ENCODE results near the gene FOLR3.
"Not testable (repeated sequence)": the region's sequence is repeated elsewhere in the genome, so short reads cannot be mapped to it uniquely, and the experiment has no call there.

The FOLR3 gene

GRCh38 chr11:72124046-72124445 lies 11.5 kb upstream of the FOLR3 start:
- no peak for DNase-seq

DNA sequence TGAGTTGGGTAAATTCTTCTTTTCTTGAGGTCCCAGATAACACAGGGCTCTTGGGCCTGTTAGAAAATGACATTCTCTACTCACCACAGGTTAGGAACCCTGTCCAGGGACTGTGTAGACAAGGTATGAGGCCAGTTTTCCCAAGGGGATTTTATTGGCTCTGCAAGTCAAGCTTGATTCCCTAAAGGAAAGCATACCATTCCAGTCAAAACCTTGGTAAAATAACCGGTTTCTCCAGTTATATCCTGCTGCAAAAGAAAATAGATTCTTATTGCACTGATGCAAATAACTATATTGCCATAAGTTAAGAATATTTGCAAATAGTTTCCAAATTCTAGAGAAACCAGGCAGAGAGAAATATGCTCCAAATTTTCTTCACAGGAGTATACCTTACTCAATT lies 9.6 kb upstream of the FOLR3 start:
- no peak for DNase-seq

GRCh38 chr11:72127923-72128322 lies 7.6 kb upstream of the FOLR3 start:
- no peak for DNase-seq

GRCh38 chr11:72129381-72129780 lies 6.1 kb upstream of the FOLR3 start:
- peak; percentile 1 for DNase-seq

DNA sequence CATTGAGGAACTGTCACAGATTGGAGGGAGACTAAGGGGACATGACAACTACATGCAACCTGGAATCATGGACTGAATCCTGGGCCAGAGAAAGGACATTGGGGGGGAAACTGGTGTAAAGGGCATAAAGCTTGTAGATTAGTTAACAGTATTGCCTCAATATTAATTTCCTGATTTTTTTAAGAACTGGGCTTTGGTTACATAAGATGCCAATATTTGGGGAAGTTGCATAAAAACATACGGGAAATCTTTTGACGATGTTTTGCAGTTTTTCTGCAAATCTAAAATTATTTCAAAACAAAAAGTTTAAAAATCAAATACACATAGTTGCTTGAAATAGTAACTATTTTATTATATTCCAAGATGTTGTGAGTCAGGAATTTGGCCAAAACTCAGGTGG lies 2.9 kb upstream of the FOLR3 start:
- no peak for DNase-seq

DNA sequence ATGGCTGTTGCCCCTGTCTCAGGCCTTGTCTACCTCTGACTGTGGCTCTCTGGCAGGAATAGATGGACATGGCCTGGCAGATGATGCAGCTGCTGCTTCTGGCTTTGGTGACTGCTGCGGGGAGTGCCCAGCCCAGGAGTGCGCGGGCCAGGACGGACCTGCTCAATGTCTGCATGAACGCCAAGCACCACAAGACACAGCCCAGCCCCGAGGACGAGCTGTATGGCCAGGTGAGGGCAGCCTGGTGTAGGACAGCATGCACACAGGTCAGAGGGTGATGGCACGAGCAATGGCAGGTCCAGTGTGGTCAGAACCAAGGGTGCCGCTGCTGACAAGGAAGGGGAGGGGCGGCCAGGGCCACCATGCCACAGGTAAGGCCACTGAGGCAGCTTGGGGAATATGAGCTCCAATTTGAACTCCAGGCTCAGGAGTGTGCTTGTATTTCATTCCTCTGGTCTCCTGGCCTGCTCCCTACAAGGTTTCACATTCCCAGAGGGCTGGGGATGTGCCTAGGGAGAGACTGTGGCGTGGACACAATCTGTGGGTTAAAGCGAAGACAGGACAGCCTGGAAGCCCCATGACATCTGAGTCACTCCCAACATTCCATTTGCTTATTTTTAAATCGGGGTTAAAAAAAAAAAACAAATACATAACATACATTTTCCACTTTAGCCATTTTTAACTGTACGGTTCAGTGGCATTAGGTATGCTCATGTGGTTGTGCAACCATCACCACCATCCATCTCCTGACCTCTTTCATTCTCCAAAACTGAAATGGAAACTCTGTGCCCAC lies 562 bp downstream of the FOLR3 start:
- peak; percentile 33 for DNase-seq

DNA sequence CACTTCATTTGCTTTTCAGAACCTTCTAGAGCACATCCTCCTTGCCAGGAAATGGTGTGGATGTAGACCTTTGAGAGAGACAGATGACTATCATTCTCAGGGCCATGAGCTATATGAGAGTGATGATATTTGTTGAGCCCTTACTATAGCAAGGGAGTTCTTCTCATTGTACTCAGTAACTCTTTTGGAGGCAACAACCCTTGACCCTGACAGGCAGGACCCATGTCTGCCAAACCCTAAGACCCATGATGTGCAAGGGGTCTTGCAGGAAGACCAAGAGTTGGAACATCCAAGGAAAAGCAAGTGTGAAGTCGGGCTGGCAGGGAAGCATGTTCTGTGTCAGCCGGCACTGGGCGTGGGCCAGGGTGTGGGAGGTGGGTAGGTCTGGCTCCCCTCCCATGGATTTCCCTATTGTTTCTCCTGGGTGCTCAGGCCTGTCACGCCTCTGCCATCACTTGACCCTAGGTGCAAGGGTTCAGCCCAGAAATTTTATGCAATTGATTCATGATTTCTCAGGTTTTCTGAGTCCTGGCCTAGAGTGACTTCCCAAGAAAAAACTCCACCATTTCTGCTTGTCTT lies 1.2 kb downstream of the FOLR3 start:
- DNase-seq = no peak

DNA sequence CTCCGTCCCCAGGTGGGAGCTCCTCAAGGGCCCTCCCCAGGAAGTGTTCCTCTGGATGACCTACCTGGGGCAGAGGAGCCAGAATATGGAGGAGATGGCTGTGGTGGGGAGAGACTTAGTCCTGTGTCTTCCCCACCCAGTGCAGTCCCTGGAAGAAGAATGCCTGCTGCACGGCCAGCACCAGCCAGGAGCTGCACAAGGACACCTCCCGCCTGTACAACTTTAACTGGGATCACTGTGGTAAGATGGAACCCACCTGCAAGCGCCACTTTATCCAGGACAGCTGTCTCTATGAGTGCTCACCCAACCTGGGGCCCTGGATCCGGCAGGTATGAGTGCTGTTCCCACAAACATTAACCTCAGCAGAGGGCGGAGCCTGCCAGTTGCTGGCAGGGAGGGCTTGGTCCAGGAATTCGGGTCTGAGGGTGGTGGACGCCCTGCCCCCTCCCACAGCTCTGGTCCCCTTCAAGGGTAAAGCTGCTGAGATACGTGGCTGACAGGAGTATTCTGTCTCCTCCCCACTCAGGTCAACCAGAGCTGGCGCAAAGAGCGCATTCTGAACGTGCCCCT lies 3.4 kb downstream of the FOLR3 start:
- no peak for DNase-seq

- DNase-seq = no peak
Observed at GRCh38 chr11:72139500-72139899, 4.0 kb downstream of the FOLR3 start.

GRCh38 chr11:72140661-72141060 lies 5.1 kb downstream of the FOLR3 start:
- no peak for DNase-seq

GRCh38 chr11:72141066-72141465 lies 5.5 kb downstream of the FOLR3 start:
- no peak for DNase-seq

DNA sequence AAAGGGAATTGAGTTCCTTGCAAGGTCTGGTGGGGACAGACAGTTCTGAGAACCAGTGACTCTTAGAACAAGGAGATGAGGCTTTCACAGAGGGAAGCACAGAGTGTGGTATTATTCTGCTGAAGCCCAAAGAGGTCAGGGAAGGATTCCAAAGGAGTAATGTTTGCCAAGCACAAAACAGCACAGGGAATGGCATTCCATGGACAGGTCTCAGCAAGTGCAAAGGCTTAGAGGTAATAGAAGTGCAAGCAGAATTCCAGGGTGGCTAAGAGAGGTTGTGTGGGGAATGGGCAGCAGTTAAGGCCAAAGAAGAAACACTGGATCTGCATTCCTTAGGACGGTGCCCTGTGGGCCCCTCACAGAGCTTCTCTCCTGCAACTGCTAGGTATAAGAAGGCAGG lies 6.6 kb downstream of the FOLR3 start:
- not testable (repeated sequence) for DNase-seq

- not testable (repeated sequence) for DNase-seq
Observed at GRCh38 chr11:72142543-72142942, 7.0 kb downstream of the FOLR3 start.

DNA sequence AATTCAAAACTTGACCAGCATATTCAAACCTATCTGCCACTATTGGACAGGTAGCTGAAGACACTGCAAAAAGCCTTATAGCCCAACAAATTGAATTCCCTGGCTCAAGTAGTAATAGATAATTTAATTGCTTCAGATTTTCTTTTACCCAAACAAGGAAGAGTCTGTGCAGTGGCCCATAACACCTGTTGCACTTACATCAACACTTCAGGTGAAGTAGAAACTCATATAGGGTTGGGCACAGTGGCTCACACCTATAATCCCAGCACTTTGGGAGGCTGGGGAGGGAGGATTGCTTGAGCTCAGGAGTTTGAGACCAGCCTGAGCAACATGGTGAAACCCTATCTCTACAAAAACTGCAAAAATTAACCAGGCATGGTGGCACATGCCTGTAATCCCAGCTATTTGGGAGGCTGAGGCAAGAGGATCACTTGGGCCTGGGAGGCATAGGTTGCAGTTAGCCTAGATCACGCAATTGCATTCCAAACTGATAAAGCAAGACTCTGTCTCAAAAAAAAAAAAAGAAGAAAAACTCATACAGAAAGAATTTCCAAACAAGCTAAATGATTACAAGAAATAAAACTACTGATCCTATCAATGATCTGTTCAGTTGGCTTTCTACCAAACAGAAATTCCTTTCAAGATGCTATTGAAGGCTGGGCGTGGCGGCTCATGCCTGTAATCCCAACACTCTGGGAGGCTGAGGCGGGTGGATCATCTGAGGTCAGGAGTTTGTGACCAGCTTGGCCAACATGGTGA lies 9.5 kb downstream of the FOLR3 start:
- no peak for DNase-seq

GRCh38 chr11:72146625-72147024 lies 11.1 kb downstream of the FOLR3 start:
- no peak for DNase-seq

GRCh38 chr11:72150882-72151281 lies 15.4 kb downstream of the FOLR3 start:
- DNase-seq = no peak

- DNase-seq = not testable (repeated sequence)
Observed at GRCh38 chr11:72153874-72154273, 18.3 kb downstream of the FOLR3 start.

GRCh38 chr11:72154816-72155215 lies 19.3 kb downstream of the FOLR3 start:
- no peak for DNase-seq

DNA sequence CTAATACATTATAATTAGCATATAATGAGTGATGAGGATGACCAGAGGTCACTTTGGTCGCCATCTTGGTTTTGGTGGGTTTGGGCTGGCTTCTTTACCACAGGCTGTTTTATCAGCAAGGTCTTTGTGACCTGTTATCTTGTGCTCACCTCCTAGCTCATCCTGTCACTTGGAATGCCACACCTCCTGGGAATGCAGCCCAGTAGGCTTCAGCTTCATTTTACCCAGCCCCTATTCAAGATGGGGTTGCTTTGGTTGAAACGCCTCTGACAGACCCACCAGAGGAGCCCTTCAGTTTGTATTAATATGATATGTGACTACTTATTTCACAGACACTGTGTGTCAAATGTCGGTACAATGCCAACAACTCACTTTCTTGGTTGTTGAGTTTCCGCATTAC lies 20.2 kb downstream of the FOLR3 start:
- DNase-seq = no peak

GRCh38 chr11:72157131-72157530 lies 21.6 kb downstream of the FOLR3 start:
- DNase-seq = no peak

GRCh38 chr11:72160319-72160718 lies 24.8 kb downstream of the FOLR3 start:
- DNase-seq = no peak

DNA sequence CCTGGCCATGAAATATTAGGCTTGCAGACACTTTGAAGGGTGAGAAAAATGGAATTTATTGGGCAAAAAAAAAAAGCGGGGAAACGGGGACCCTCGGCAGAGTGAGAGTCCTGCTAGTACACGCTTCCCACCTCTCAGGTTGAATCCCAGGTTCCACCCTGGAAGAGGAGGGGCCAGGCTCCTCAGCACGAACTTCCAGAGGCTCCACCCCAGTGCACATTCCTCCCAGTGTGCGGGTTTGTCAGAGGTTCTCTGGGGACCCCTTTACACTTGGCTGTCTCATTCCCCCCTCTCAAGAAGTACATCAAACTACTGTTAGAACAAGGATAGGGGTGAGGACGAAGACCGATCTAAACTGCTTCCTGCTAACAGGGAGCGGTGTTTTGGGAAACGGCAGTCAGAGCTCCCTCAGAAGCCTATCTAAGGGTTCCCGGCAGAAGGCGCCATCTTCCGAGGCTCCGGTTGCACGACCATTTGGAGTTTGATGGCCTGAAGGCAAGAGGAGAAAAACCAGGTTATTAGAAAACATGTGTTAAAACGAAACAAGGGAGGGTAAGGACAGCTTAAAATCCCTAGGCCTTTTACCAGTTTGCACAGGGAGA lies 27.5 kb downstream of the FOLR3 start:
- DNase-seq = no peak

GRCh38 chr11:72164187-72164586 lies 28.7 kb downstream of the FOLR3 start:
- DNase-seq = not testable (repeated sequence)

Measured in activated CD8-positive, alpha-beta memory T cell treated with anti-CD3 and anti-CD28 coated beads, Interleukin-2, amount 50 U/mL, for 48 hours (primary cell).